Measurements from ENCODE around the gene JSRP1.

The JSRP1 gene

GRCh38 chr19:2261438-2262172 lies 5.4 kb upstream of the JSRP1 start:
- Histone ChIP-seq H3K4me3 (ENCODE audit: low read length) (no peak overlapping the region), H3K79me2 (ENCODE audit: control insufficient read depth, low read length) (peaks cover 15% of the 10 kb centered on the region), H3K36me3 (ENCODE audit: control insufficient read depth, low read length) (peaks cover 4% of the 10 kb centered on the region), H3K27ac (ENCODE audit: low read depth, low read length) (no peak overlapping the region), H3K4me1 (ENCODE audit: control insufficient read depth, low read length) (peaks cover 87% of the 10 kb centered on the region), H4K20me1 (ENCODE audit: control insufficient read depth, insufficient read depth, low read depth, low read length) (no peaks in the 10 kb centered on the region), H3F3A (ENCODE audit: control insufficient read depth, insufficient read depth) (peaks cover 15% of the 10 kb centered on the region), H3K4me2 (ENCODE audit: low read length) (peak overlapping the region; percentile 32; the same call in 1 of the 2 replicates), H3K9me3 (ENCODE audit: control insufficient read depth, insufficient read depth, low read length) (no peaks in the 10 kb centered on the region), H3K9me2 (replicated peaks; ENCODE audit: control insufficient read depth, low read length) (no peaks in the 10 kb centered on the region), H3K27me3 (ENCODE audit: control insufficient read depth, low read length) (no peaks in the 10 kb centered on the region)
- TF ChIP-seq, protein P1, sequence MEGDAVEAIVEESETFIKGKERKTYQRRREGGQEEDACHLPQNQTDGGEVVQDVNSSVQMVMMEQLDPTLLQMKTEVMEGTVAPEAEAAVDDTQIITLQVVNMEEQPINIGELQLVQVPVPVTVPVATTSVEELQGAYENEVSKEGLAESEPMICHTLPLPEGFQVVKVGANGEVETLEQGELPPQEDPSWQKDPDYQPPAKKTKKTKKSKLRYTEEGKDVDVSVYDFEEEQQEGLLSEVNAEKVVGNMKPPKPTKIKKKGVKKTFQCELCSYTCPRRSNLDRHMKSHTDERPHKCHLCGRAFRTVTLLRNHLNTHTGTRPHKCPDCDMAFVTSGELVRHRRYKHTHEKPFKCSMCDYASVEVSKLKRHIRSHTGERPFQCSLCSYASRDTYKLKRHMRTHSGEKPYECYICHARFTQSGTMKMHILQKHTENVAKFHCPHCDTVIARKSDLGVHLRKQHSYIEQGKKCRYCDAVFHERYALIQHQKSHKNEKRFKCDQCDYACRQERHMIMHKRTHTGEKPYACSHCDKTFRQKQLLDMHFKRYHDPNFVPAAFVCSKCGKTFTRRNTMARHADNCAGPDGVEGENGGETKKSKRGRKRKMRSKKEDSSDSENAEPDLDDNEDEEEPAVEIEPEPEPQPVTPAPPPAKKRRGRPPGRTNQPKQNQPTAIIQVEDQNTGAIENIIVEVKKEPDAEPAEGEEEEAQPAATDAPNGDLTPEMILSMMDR (IDR thresholded peaks at IDR 0.05; ENCODE audit: low read depth, low read length, poor library complexity, severe bottlenecking) = peak; percentile 81
- TF ChIP-seq EZH2phosphoT487 (IDR thresholded peaks at IDR 0.05; ENCODE audit: borderline replicate concordance, low read length) = no peak

DNA sequence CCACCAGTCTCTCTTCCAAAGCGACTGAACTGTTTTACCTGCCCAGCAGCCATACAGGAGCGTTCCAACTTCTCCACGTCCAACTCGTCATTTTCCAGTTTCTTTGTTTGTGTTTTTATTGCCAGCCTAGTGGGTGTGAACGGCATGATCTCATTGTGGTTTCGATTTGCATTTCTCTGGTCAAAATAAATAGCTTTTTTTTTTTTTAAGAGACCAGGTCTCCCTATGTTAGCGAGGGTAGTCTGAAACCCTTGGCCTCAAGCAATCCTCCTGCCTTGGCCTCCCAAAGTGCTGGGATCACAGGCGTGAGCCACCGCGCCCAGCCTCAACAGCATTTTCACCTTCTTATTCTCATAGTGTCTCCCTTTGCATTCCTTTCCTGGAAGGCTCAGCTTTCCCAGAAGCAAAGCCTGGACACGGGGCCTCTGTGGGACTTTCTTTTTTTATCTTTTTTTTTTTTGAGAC lies 4.2 kb upstream of the JSRP1 start:
- H3K9me2 ChIP-seq (replicated peaks; ENCODE audit: control insufficient read depth, low read length) = no peaks in the 10 kb centered on the region
- no peaks in the 10 kb centered on the region for H3K27me3 ChIP-seq (ENCODE audit: control insufficient read depth, low read length)
- no peaks in the 10 kb centered on the region for H4K20me1 ChIP-seq (ENCODE audit: control insufficient read depth, insufficient read depth, low read depth, low read length)
- peaks cover 87% of the 10 kb centered on the region for H3K4me1 ChIP-seq (ENCODE audit: control insufficient read depth, low read length)
- peaks cover 17% of the 10 kb centered on the region for H3F3A ChIP-seq (ENCODE audit: control insufficient read depth, insufficient read depth)
- H3K4me2 ChIP-seq (ENCODE audit: low read length) = peak overlapping the region; percentile 43
- peaks cover 10% of the 10 kb centered on the region for H3K79me2 ChIP-seq (ENCODE audit: control insufficient read depth, low read length)
- peak overlapping the region; percentile 29 for H3K4me3 ChIP-seq (ENCODE audit: low read length)
- peak overlapping the region; percentile 96 for H3K27ac ChIP-seq (ENCODE audit: low read depth, low read length)
- TF ChIP-seq EZH2phosphoT487 (IDR thresholded peaks at IDR 0.05; ENCODE audit: borderline replicate concordance, low read length) = no peak
- TF ChIP-seq, protein P1 (IDR thresholded peaks at IDR 0.05; ENCODE audit: low read depth, low read length, poor library complexity, severe bottlenecking) = no peak
- peaks cover 4% of the 10 kb centered on the region for H3K36me3 ChIP-seq (ENCODE audit: control insufficient read depth, low read length)
- no peaks in the 10 kb centered on the region for H3K9me3 ChIP-seq (ENCODE audit: control insufficient read depth, insufficient read depth, low read length)

- TF ChIP-seq EZH2phosphoT487 (IDR thresholded peaks at IDR 0.05; ENCODE audit: borderline replicate concordance, low read length) = no peak
- TF ChIP-seq, protein P1 (IDR thresholded peaks at IDR 0.05; ENCODE audit: low read depth, low read length, poor library complexity, severe bottlenecking) = no peak
- Histone ChIP-seq H3K9me3 (ENCODE audit: control insufficient read depth, insufficient read depth, low read length) (no peaks in the 10 kb centered on the region), H3F3A (ENCODE audit: control insufficient read depth, insufficient read depth) (peaks cover 19% of the 10 kb centered on the region), H3K79me2 (ENCODE audit: control insufficient read depth, low read length) (peaks cover 10% of the 10 kb centered on the region), H3K4me1 (ENCODE audit: control insufficient read depth, low read length) (peaks cover 85% of the 10 kb centered on the region), H3K4me3 (ENCODE audit: low read length) (peak overlapping the region; percentile 6; the same call in 1 of the 2 replicates), H3K4me2 (ENCODE audit: low read length) (peak overlapping the region; percentile 43), H3K27ac (ENCODE audit: low read depth, low read length) (peak overlapping the region; percentile 96), H3K9me2 (replicated peaks; ENCODE audit: control insufficient read depth, low read length) (no peaks in the 10 kb centered on the region), H3K27me3 (ENCODE audit: control insufficient read depth, low read length) (no peaks in the 10 kb centered on the region), H3K36me3 (ENCODE audit: control insufficient read depth, low read length) (peaks cover 4% of the 10 kb centered on the region), H4K20me1 (ENCODE audit: control insufficient read depth, insufficient read depth, low read depth, low read length) (no peaks in the 10 kb centered on the region)
Observed at GRCh38 chr19:2259336-2259735, 3.1 kb upstream of the JSRP1 start.
